Cardiac fibroblast (primary cell): ENCODE data around the gene JTB.

Experiments
- DNase-seq, 2 donors: peaks; one replicate each; pipeline versions ENCODE4 v3.0.0 to v3.0.0-alpha.2; 2010; ENCODE audit warnings: low read depth in 2 of 2
- H3K4me3 ChIP-seq, 2 donors: replicated peaks in 1 of 2; 1 replicate in 1 of 2; 2 replicates in 1 of 2; pipeline ENCODE4 v1.5.1; 2011; ENCODE audit warnings: low read depth in 2 of 2, low read length in 2 of 2, mild to moderate bottlenecking in 2 of 2, moderate library complexity in 1 of 2
- TF ChIP-seq, protein P1 (sequence below): IDR thresholded peaks from one replicate; pipeline ENCODE4 v1.5.1; 2011; ENCODE audit warnings: low read depth, mild to moderate bottlenecking, low read length, inconsistent platforms

Gene JTB

DNA sequence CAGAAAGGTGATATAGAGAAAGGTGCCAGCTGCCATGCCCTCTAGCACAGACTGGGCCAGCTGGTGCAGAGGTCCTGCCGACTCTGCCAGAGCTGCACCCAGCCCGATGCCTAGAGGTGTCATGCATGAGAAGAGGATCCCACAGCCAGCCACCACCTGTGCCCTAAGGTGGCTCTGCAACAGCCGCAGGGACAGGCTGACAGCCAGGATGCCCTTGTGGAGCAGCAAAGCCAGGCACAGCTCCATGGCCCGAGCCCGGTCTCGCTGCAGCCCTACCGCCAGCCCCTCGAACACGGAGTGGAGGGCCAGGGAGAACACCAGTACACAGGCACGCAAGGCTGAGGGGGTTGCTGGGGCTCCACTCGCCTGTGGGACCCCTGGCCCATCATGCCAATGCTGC is 17.3 kb downstream of the JTB start:
- TF ChIP-seq, protein P1, sequence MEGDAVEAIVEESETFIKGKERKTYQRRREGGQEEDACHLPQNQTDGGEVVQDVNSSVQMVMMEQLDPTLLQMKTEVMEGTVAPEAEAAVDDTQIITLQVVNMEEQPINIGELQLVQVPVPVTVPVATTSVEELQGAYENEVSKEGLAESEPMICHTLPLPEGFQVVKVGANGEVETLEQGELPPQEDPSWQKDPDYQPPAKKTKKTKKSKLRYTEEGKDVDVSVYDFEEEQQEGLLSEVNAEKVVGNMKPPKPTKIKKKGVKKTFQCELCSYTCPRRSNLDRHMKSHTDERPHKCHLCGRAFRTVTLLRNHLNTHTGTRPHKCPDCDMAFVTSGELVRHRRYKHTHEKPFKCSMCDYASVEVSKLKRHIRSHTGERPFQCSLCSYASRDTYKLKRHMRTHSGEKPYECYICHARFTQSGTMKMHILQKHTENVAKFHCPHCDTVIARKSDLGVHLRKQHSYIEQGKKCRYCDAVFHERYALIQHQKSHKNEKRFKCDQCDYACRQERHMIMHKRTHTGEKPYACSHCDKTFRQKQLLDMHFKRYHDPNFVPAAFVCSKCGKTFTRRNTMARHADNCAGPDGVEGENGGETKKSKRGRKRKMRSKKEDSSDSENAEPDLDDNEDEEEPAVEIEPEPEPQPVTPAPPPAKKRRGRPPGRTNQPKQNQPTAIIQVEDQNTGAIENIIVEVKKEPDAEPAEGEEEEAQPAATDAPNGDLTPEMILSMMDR = no peak
- DNase-seq = no peak
- no peak overlapping the region for H3K4me3 ChIP-seq

GRCh38 chr1:153959454-153959853 is 18.0 kb downstream of the JTB start:
- TF ChIP-seq, protein P1 = no peak
- no peak for DNase-seq
- no peak overlapping the region for H3K4me3 ChIP-seq

GRCh38 chr1:153958961-153959260 is 18.6 kb downstream of the JTB start:
- no peak for DNase-seq
- TF ChIP-seq, protein P1 = no peak
- H3K4me3 ChIP-seq = no peak overlapping the region

GRCh38 chr1:153958111-153958960 is 19.1 kb downstream of the JTB start, which contains the start of gene CRTC2:
CRTC2 (minus strand) TSS chr1:153958612; CDS start chr1:153958497, 115 bp downstream.
- TF ChIP-seq, protein P1 = no peak
- peak within 1 kb of the TSS; percentile 92 to 97 for H3K4me3 ChIP-seq
- DNase-seq = peak; percentile 99

DNA sequence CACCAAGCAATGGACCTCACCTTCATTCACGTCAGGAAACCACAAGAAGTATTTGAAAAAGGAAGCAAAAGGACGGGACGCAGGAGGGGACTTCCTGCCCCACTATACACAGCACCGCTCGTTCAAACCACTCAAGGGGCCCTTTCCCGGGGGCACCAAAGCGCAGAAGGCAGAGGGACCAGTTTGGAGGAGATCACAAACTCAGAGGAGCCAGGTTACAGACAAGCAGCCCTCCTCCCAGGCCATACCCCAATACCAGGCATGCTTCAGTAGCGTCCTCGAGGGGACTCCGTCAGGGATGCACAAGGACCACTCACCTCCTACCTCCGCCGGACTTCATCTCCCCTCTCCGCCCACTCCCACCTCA is 19.7 kb downstream of the JTB start:
- TF ChIP-seq, protein P1 = no peak
- H3K4me3 ChIP-seq = peak overlapping the region; percentile 92 to 97
- DNase-seq = peak; percentile 14 to 31

GRCh38 chr1:153956997-153957715 is 20.3 kb downstream of the JTB start:
- TF ChIP-seq, protein P1 = no peak
- peak overlapping the region; percentile 92 to 97 for H3K4me3 ChIP-seq
- no peak for DNase-seq
